HL-60 (cell line): ENCODE measurements around the gene PCBP2.

Experiments used
- DNase-seq, 2 experiments: peaks; one replicate each; pipeline ENCODE4 v3.0.0-alpha.2; 2010 to 2020; ENCODE audit warnings: low read depth in 1 of 2, low spot score in 1 of 2
- H3K27ac ChIP-seq: fragments of 250-450 bp; sonication (Bioruptor Pico); replicated peaks from 2 replicates; pipeline ENCODE4 v1.5.1; 2020; ENCODE audit warnings: mild to moderate bottlenecking, moderate library complexity
- H3K27me3 ChIP-seq: fragments of 250-450 bp; sonication (Bioruptor Pico); 2 replicates; pipeline ENCODE4 v1.5.1; 2021; ENCODE audit warnings: mild to moderate bottlenecking, moderate library complexity; ENCODE audit not compliant: insufficient read depth, poor library complexity, severe bottlenecking
- H3K4me3 ChIP-seq: replicated peaks from 2 replicates; pipeline ENCODE4 v1.5.1; 2011; ENCODE audit warnings: mild to moderate bottlenecking, control low read depth, low read length; ENCODE audit not compliant: insufficient read depth
- GABPA ChIP-seq: IDR thresholded peaks from 2 replicates; pipeline ENCODE4 v1.6.1; 2012; ENCODE audit warnings: low read depth
- POLR2AphosphoS5 ChIP-seq: IDR thresholded peaks from 2 replicates; pipeline ENCODE4 v1.6.1; 2012; ENCODE audit warnings: low read depth
- SPI1 ChIP-seq: IDR thresholded peaks from 2 replicates; pipeline ENCODE4 v1.6.1; 2012; ENCODE audit warnings: low read depth, mild to moderate bottlenecking, borderline replicate concordance
- TF ChIP-seq, protein P1 (sequence below): IDR thresholded peaks from 2 replicates; pipeline ENCODE4 v1.6.1; 2012; ENCODE audit warnings: low read depth; ENCODE audit not compliant: insufficient replicate concordance
- TF ChIP-seq, protein P2 (sequence below): IDR thresholded peaks from one replicate; pipeline ENCODE4 v1.5.1; 2011; ENCODE audit warnings: low read length, control low read depth, inconsistent platforms; ENCODE audit not compliant: insufficient read depth

The PCBP2 gene

DNA sequence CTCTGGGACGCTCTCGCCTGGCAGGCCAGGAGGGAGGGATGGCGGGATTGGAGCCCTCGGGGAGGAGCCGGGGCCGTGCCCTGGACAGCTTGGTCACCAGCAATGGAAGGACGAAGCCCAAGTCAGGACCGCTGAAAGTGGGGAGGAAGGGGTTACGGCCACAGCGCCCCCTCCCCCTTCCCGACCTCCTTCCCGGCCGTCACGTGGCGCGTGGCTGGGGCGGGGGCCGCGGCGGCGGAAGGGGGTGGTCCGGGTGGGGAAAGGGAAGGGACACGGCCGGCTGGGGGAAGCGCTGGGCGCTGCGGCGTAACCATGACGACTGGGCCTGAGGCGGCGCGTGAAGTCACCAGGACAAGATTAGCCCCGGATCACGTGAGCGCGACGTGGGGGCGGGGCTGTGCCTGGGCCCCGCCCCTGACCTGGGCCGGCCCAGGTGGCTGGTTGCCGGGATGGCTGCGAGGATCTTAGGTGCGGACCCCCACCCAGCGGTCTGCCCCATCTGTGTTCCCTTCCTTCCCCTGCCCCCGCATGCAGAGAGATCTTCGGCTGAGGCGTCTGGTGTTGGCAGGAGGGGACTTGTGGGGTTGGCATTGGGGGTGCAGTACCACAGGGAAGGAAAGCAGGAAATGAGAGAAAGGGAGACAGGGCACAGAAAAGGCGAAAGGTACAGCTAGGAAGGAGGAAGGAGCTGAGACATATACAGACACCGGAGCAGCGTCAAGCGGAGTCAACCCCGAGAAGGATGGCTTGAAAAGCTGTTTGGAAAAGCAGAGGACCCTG, 41.1 kb downstream of the PCBP2 start:
- Histone ChIP-seq H3K27ac (no peak overlapping the region; the same call in 1 of the 2 replicates), H3K4me3 (peak overlapping the region; percentile 51), H3K27me3 (no peaks in the 10 kb centered on the region)
- TF ChIP-seq POLR2AphosphoS5 (peak; percentile 42; the same call in 1 of the 2 replicates), GABPA (no peak)
- DNase-seq, result peak; percentile 85 to 92

DNA sequence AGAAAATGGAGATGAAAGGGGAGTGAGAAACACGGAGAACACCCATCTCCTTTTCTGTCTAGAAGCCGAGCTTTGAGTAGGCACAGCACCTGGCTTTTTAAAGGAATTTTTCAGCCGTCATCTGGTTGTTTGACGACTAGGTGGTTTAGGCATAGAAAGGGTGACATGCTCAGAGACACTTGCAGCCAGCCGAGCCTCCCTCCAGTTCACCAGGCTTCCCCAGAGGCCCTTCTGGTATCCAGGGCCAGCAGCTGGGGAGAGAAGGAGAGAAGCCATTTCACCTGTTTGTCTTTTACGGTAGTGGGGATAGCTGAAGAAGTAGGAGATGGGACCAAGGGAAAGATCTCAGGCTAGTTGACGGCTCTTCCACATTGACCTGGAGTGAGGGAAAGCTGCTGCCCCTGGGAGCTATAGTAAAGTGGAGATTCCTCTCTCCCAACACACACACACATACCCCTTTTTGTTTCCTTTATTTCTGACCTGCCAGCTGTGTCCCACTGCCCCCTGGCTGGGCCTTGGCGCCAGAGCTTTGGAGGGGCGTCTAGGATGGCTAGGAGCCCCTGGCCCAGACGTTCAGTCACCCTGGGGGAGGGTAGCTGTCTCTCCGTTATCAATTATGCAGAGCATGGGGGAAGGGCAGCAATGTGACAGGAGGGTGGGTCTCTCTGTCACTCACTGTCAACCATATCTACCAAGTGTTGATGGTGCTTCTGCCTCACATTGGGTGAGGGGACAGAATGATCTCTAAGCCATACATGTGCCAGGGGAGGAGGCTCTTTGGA, 41.9 kb downstream of the PCBP2 start:
- H3K4me3 ChIP-seq, result no peak overlapping the region
- H3K27me3 ChIP-seq, result no peaks in the 10 kb centered on the region
- no peak overlapping the region for H3K27ac ChIP-seq
- no peak for DNase-seq
- no peak for TF ChIP-seq POLR2AphosphoS5

DNA sequence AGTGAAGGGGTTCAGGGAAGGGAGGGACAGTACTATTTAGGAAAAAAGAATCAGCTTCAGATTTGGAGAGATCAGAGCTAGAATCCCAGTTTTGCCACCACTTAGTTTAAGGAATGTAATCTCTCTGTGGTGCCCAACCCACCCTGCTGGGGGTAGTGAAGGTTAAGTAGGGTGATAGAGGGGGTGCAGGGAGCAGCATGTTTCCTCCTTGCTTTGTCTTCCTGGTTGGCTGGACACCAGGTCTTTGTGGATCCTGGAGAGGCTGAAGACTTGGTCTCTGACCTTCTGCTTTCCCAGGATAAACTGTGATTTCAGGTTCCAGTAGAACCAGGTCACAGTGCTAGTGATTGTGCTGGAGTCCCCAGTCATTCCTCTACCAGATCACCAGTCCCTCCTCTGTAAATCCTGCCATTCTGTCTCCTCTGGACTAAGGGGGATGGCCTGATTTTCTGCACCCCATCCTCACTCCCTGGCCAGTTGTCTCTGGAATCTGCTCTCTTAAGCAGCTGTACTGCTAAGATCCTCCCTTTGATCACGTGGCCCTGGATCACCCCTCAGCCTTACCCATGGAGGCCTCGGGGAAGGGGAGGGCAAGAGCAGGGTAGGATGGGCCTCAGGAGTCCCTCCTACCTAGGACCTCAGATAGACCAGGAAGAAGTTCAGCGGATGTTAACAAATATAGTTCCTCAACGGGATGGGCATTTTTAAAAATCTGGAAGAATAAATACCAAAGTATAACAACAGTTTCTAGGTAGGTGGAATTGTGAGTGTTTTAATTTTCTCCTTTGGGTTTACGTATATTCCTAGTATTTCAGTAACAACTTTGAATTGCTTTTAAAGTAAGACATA, 44.2 kb downstream of the PCBP2 start:
- TF ChIP-seq, protein P1, sequence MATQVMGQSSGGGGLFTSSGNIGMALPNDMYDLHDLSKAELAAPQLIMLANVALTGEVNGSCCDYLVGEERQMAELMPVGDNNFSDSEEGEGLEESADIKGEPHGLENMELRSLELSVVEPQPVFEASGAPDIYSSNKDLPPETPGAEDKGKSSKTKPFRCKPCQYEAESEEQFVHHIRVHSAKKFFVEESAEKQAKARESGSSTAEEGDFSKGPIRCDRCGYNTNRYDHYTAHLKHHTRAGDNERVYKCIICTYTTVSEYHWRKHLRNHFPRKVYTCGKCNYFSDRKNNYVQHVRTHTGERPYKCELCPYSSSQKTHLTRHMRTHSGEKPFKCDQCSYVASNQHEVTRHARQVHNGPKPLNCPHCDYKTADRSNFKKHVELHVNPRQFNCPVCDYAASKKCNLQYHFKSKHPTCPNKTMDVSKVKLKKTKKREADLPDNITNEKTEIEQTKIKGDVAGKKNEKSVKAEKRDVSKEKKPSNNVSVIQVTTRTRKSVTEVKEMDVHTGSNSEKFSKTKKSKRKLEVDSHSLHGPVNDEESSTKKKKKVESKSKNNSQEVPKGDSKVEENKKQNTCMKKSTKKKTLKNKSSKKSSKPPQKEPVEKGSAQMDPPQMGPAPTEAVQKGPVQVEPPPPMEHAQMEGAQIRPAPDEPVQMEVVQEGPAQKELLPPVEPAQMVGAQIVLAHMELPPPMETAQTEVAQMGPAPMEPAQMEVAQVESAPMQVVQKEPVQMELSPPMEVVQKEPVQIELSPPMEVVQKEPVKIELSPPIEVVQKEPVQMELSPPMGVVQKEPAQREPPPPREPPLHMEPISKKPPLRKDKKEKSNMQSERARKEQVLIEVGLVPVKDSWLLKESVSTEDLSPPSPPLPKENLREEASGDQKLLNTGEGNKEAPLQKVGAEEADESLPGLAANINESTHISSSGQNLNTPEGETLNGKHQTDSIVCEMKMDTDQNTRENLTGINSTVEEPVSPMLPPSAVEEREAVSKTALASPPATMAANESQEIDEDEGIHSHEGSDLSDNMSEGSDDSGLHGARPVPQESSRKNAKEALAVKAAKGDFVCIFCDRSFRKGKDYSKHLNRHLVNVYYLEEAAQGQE, result no peak
- TF ChIP-seq GABPA, result no peak
- TF ChIP-seq, protein P2, sequence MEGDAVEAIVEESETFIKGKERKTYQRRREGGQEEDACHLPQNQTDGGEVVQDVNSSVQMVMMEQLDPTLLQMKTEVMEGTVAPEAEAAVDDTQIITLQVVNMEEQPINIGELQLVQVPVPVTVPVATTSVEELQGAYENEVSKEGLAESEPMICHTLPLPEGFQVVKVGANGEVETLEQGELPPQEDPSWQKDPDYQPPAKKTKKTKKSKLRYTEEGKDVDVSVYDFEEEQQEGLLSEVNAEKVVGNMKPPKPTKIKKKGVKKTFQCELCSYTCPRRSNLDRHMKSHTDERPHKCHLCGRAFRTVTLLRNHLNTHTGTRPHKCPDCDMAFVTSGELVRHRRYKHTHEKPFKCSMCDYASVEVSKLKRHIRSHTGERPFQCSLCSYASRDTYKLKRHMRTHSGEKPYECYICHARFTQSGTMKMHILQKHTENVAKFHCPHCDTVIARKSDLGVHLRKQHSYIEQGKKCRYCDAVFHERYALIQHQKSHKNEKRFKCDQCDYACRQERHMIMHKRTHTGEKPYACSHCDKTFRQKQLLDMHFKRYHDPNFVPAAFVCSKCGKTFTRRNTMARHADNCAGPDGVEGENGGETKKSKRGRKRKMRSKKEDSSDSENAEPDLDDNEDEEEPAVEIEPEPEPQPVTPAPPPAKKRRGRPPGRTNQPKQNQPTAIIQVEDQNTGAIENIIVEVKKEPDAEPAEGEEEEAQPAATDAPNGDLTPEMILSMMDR, result no peak
- no peak for TF ChIP-seq POLR2AphosphoS5
- no peak for TF ChIP-seq SPI1

DNA sequence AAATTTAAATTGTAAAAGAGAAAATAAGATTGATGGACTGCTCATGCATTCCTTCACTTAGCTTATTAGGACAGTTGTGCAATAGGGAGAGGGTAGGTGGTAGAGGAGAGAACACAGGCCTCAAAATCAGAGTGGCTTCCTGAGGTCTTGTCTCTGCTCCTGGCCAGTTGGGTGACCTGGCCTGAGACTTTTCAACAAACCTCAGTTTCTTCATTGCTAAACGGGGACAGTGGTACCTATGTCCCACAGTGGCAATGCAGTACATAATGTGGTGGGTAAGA, 44.8 kb downstream of the PCBP2 start:
- DNase-seq, result no peak
- TF ChIP-seq GABPA (no peak), SPI1 (no peak), POLR2AphosphoS5 (no peak)
- TF ChIP-seq, protein P1, result no peak
- TF ChIP-seq, protein P2, result no peak
- Histone ChIP-seq H3K27ac (no peak overlapping the region), H3K4me3 (no peak overlapping the region), H3K27me3 (no peaks in the 10 kb centered on the region)

More for the DNA sequence above, 44.2 kb downstream of the PCBP2 start:
- H3K27me3 ChIP-seq, result no peaks in the 10 kb centered on the region
- H3K4me3 ChIP-seq, result no peak overlapping the region
- peak in 1 of 2 experiments; percentile 76 for DNase-seq
- H3K27ac ChIP-seq, result no peak overlapping the region
